NCI-H128 (cell line): ENCODE data around the gene HES7.

ENCODE experiments used
- DNase-seq: peaks from one replicate; lab custom pipeline; 2025; ENCODE audit not compliant: unreplicated experiment; lab: John Stamatoyannopoulos, UW

HES7 gene

GRCh38 chr17:8143581-8144400 lies 19.9 kb upstream of the HES7 start:
- DNase-seq, result no peak

- no peak for DNase-seq
Measured at GRCh38 chr17:8142887-8143580, 19.1 kb upstream of the HES7 start.

DNA sequence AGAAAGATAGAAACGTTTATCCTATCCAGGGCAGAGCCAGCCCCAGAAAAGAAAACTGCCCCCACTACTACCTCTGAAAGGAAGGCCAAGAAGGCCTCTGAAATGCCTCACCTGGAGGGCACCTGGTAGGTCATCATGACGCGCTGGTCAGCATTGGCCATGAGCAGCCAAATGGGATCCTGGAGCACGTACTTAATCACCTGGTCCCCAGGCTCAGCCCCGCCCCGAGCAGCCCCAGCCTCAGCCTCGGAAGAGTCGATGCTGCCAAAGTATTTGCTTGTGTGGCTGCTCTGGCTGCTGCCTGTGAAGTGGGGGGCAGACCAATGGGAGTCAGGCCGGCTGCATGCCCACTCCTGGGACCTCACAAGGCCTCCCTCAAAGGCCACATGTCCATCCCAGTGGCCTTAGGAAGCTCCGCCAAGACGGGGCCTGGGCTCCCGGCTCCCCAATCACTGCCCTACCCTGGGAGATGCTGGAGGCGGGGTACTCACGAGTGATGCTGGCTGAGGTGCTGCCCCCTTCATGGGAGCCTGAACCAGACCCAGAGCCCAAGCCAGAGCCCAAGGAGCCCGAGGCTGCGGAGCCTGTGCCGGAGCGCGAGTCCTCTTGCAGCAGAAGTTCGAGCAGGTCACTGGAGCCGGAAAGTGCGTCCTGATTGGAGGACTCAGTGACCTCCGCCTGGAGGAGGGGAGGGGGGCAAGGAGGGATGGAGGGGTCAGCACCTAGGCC lies 18.4 kb upstream of the HES7 start:
- DNase-seq, result no peak

- no peak for DNase-seq
Measured at GRCh38 chr17:8141741-8142140, 17.8 kb upstream of the HES7 start.

GRCh38 chr17:8141045-8141444 lies 17.1 kb upstream of the HES7 start:
- no peak for DNase-seq

DNA sequence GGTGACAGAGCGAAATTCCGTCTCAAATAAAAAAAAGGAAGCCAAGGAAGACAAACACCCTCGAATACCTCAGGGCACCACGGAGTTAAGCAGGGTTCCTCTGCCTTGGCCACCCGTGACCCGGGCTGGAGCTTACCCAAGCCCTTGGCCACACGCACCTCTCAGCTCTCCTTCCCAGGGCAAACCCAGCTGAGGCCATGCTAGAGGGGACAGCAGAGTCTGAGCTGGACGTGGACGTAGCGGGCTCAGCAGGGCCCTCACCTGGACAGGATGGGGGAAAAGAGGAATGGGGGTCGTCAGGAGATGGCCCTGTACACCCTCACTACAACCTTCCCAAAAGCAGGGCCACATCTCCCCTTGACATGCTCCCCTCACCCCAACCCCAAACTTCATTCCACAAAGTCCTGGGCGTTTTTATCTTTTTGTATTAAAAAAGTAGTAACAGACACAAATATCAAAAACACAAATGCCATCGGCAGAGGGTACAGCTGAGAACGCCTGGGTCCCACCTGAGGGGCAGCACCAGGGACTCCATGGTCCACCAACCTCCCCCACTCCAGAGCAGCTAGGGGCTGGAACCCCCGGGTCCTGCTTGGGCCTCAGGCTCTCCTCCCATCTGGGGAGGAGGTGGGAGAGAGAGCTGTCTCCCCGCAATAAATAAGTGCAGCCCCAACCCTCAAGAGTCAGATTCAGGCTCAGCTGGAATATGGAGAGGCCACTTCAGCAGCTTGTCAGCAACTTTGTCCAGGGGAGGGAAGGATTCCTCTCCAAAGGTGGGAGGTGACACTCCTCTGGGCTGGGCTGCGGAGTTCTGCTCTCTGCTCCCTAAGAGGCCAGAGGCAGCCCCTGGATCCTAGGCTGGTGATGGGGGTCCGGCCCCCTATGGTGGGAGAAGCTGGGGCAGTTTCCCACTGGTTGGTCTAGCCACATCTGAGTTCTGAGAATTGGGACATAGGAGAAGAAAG lies 16.4 kb upstream of the HES7 start:
- DNase-seq, result no peak

DNA sequence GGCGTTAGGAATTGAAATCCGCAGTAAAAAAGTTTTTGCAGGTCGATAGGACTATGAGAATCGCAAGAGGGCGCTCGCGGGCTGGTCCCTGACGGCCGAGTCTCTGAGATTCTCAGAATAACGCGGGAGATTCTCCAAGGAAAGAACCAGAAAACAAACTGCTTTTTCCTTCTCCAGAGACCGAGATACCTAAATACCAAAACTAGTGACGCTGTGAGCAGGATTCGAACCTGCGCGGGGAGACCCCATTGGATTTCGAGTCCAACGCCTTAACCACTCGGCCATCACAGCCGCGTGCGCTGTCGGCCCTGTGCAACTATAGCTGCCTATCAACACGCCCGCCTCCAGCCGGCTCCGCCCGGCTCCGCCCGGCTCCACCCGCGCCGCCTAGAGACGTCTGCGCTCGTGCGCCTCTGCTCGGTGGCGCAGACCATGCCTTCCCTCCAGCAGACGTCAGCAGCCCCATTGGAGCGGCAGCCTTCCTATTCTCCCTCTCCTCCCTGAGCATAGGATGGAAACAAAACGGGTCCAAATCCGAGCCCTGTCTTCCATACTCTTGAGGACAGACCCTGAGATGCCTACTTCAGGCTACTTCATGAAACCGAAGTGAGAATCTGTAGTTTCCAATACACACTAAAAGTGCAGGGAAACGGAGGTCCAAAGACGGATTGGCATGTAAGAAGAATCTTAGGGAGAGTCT lies 14.9 kb upstream of the HES7 start:
- DNase-seq, result peak; percentile 82

DNA sequence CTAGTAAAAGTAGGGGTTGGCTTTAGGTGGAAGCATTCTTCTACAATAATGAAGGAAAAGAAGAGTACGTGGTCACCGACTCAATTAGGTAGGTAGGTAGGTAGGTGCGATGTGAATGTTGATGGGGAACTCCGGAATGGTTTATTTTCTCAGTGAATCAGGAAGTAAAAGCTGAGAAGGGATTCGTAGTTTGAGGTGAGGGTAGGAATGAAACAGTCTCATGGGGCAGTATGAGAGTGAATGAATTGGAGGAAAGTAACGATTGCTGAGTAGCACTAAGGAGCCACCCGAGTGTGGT lies 14.4 kb upstream of the HES7 start:
- no peak for DNase-seq

GRCh38 chr17:8137645-8138373 lies 13.9 kb upstream of the HES7 start:
- no peak for DNase-seq

- no peak for DNase-seq
Measured at GRCh38 chr17:8133941-8134340, 10.0 kb upstream of the HES7 start.

DNA sequence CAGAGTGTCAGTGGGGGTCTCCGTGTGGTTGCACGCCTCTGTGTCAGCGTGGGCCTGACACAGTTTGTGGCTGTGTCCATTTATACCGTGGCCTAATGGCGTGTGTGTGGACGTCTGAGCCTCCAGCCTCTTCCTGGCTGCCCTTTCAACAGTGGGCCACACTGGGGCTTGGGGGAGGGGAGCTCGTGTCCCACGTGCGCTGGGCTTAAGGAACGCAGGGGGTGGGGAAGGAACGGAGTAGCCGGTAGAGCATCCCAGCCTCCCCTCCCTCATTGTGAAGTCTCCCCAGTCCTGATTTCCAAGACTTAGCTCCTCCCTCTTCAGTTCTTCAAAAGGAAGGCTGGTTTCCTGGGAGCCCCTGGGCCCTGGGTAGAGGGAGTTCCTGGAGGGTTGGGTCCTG lies 9.5 kb upstream of the HES7 start:
- DNase-seq, result no peak

- no peak for DNase-seq
Measured at GRCh38 chr17:8131844-8132441, 8.0 kb upstream of the HES7 start.

DNA sequence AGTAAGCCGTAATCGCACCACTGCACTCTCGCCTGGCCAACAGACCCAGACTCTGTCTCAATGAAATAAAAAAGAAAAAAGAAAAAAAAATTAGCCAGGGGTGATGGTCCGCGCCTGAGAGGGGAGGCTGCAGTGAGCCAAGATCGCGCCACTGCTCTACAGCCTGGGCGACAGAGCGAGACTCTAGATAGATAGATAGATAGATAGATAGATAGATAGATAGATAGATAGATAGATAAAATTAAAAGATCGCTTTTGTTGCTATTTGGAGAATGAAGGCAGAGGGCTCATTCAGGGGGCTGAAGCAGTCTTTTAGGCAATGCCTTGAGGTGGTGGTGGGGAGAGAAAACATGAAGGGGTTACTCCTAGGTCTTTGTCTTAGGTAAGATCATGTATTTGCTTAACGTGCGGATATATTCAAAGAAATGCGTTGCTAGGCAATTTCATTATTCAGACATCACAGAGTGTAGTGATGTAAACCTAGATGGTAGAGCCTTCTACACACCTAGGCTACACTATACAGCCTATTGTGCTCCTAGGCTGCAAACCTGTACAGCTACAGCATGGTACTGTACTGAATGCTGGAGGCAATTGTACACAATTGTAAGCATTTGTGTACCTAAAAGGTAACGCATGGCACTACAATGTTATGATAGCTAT lies 4.3 kb upstream of the HES7 start:
- DNase-seq, result no peak

DNA sequence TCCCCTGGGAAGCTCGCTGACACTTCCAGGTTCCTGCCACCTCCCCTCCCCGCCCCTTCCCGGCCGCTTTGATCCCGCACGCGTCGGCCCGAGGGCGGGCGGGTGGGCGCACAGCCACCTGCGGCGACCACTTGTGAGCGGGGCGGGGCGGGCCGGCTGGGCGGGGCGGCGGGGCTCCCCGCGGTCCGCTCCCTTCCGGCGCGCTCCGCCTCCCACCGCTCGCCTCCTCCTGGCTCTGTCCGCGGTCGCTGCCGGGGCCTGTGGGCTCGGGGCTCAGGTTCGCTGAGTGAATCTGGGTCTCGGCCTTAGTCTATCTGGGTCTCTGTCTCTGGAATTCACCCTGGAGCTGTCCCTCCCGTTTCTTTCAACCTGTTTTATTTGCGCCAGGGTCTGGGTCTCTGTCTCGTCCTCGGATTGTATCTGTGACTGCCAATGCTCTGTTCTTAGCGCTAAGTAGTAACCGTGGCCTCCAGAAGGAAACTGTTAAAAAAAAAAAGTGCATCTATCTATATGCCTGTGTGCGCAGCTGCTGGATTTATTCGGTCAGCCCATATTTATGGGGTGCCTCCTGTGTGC lies 2.7 kb upstream of the HES7 start:
- no peak for DNase-seq

GRCh38 chr17:8125947-8126490 lies 2.1 kb upstream of the HES7 start:
- no peak for DNase-seq

DNA sequence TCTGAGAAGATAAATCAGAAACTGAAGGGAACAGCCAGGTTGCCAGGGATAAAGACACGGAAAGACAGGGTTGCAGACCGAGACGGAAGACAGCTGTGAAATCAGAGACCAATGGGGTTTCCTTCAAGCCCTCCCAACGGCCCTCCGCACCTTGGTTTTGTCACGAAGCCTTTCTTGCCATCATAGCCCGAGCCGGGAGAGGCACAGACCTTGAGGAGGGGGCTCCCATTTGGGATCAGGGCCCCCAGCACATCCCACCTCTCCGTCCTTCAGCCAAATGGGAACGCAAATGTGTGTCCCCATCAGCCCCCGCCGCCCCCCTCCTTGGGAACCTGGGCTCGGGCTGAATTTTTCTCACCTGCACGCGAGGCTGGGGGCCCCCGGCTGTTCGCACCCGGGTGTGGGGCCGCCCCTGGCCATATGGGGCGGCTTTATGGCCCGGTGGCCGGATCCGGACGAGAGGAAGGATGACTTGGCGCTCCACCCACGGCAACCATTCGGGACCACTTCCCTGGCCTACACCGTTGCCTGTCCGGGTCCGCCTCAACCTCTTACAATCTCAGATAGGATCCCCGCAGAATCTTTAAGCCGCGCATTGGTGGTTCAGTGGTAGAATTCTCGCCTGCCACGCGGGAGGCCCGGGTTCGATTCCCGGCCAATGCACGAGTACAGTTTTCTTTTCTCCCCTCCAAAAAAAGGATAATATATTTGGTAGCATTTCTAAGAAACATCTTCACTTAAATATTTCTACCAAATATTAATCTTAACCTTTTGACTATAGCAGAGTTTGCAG lies 1.4 kb upstream of the HES7 start:
- DNase-seq, result peak; percentile 62
